Central memory CD4-positive, alpha-beta T cell (primary cell): ENCODE measurements around the gene MFGE8.

Experiments
- DNase-seq: peaks from one replicate; pipeline ENCODE4 v3.0.0; 2022

MFGE8 gene

DNA sequence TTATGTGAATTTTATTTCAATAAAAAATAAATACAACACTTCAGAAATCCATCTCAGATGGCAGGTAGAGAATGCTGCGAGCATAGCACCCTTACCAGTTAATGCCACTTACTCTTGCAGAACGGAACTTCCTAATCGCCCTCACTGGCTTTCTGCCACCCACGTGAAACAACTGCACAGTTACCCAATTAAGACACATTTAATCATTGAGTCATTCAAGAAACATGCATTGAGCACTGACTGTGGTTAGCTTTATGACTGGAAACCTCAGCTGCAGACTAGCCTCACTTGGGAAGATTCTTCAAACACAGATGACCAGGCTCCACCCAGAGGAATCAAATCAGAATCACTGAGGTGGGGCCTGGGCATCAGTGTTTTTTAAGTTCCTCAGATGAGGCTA lies 5.6 kb upstream of the MFGE8 start:
- no peak for DNase-seq

- no peak for DNase-seq
Observed at GRCh38 chr15:88917760-88918159, 4.6 kb upstream of the MFGE8 start.

GRCh38 chr15:88915354-88915753 lies 2.2 kb upstream of the MFGE8 start:
- no peak for DNase-seq

DNA sequence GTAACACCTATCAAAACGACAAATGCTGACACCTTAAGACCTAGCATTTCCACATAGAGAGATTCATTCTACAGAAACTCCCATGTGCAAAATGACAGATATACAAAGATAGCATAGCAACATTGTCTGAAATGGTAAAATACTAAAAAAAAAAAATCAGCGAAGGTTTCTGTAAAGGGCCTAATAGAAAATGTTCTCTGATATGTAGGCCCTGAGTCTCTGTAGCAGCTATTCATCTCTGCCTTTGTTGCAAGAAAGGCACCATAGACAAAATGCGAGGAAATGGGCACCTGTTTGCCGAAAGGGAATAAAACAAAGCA lies 631 bp upstream of the MFGE8 start:
- no peak for DNase-seq

GRCh38 chr15:88912500-88912921 lies 668 bp downstream of the MFGE8 start:
- DNase-seq: no peak

GRCh38 chr15:88911766-88912118 lies 1.4 kb downstream of the MFGE8 start:
- DNase-seq: no peak

DNA sequence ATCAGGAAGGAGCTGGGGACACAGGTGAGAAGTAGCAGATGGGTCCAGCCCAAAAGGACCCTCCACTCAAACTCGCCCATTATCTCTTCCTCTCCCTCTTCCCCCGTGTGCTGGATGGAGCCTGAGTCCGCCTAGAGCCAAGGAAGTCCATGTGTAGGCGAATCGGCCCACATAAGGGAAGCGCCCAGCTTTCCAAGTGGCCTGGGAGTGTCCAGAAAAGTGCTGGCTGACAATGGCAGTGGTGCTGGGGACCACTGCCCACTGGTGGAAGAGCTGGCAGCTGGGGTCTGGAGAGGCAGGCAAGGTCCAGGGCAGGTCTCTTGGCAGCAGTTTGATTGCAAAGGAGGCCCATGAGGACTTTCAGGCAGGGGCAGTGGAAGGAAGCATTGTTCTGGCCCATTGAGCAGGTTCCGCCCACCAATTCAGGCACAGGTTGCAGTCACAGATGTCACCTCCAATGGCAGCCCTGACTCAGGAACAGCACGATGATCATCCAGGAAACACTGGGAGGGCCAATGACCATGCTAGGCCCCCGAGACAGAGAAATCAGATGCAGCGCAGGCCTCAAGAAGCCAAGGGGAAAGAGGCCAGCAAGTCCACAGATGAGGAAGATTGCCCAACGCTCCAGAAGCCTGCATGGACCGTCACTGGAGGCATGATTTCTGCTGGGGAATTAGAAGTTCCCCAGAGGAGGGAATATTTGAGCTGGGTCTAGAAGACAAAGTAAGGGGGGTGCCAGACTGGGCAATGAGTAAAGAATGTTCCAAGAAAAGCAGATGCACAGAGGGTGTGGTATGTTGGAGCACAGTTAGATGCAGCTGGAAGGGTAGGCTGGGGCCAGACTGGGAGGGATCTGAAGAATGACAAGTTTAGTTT lies 3.0 kb downstream of the MFGE8 start:
- no peak for DNase-seq

- DNase-seq: no peak
Observed at GRCh38 chr15:88908697-88909621, 4.2 kb downstream of the MFGE8 start.

DNA sequence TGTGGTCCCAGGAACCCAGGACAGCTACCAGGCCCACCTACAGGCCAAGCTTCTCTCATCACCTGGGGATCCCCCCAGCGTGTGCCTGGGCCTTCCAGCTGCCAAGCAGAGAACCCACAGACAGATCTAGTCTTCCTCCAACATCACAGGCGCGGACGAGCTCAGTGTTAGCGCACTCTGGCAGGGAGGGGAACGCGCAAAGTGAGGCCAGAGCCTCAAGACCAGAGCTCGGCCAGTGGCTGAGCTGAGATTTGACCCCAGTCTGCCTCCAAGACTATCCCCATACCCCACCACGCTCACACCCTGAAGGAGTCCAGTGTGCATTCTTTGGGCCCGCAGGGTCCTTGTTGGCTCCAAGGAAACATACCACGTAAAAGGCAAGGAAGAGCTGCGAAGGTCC lies 5.1 kb downstream of the MFGE8 start:
- DNase-seq: no peak

DNA sequence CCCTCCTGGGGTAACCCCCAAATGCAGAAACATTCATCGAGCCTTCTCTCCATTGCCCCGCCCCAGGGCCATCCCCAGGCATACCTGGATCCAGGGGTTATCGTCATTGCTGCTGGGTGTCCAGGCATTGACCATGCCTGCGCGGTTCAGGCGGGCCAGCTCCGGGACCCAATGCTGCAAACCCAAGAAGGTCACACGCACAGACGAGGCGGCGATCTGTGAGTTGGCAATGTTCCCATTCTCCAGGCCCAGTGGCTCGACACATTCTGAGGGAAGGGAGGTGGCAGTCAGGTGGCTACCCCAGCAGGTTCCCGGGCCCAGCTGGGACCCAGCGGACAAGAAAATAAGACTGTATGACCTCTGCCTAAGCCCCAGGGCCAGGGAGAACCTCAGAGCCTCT lies 6.1 kb downstream of the MFGE8 start:
- DNase-seq: no peak

GRCh38 chr15:88906551-88906950 lies 6.6 kb downstream of the MFGE8 start:
- DNase-seq: no peak

DNA sequence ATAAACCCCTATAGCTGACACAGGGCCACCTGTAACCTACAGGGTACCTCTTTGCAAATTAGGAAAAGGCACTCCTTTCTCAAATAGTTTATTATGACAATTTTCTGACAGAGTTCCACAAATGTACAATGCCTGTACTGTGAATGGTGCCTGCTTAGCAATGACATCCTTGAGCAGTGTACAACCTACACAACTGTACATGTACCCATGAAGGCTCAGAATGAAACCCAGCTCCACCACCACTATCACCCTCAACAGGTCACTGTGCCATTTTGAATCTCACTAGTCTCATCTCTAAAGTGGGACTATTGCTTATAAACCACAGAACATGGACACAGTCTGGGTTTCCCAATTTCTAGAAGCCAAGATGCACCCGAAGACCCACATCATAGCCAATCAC lies 7.0 kb downstream of the MFGE8 start:
- DNase-seq: no peak

GRCh38 chr15:88905576-88905975 lies 7.6 kb downstream of the MFGE8 start:
- no peak for DNase-seq

DNA sequence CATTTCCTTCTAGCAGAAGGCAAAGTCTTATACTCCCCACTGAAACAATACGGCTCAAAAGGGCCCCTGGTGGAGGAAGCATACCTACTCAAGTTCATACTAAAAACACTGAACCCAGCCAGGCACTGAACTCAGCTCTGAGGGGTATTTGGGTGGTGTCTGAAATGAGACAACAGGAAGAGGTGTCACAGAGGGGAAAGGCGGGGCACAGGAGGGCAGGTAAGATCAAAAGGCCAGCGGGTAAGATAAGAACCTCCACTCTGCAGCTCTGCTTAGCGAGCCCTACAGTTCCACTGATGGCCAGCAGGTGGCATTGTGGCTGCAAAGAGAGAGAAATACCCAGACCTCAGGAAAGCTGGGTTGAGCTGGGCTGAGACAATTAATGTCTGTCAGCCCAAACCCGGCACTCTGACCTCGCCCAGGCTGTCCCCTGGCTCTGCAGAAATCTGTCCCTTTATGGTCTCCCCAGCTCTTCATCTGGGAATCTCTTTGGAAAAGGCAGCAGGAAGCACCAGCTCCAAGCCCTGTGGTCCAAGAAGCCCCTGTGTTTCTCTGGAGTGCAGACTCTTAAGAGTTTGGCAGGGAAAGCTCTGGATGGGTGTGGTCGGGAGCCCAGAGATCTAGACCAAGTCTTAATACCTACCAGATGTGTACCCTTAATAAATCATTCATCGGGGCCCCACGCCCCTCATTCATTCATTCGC lies 8.4 kb downstream of the MFGE8 start:
- peak; percentile 98 for DNase-seq

DNA sequence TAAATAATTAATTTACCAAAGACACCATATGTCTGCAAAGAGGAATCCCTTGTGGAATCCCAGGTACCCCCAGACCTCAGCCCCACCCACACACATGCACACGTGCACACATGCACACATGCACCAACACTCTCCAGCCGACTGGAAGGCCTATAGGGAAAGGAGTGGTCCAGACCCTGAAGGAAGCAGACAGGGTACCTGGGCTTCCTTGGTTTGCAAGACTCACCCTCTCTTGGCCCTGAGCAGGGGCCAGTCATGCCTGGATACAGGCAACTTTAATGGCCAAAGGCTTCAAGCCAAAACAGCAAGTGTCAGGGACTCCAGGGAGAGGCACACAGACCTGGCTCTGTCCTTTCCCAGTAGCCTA lies 8.9 kb downstream of the MFGE8 start:
- no peak for DNase-seq

GRCh38 chr15:88902846-88903245 lies 10.3 kb downstream of the MFGE8 start:
- DNase-seq: no peak

- no peak for DNase-seq
Observed at GRCh38 chr15:88902221-88902835, 10.9 kb downstream of the MFGE8 start.

- DNase-seq: no peak
Observed at GRCh38 chr15:88901508-88902220, 11.5 kb downstream of the MFGE8 start.

- DNase-seq: no peak
Observed at GRCh38 chr15:88900982-88901418, 12.2 kb downstream of the MFGE8 start.

GRCh38 chr15:88900309-88900981 lies 12.7 kb downstream of the MFGE8 start:
- no peak for DNase-seq

- no peak for DNase-seq
Observed at GRCh38 chr15:88899251-88899650, 13.9 kb downstream of the MFGE8 start.

DNA sequence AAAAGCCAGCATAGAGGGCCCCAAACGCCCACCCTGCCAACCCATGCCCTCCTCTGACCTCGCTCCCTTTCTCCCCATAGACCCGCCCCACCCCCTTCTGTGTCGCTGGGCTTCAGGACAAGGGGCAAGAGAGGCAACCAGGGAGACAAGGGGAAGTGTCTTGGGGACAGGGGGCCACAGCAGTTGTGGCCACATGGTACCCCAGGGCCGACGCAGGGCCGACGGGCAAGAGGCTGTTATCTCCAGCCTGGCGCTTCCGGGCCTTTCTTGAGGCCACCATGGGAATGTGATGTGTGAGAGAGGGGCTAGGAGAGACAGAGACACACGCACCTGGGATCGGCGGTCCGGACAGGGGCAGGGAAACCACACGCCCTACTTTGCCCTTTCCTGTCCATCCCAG lies 14.4 kb downstream of the MFGE8 start:
- DNase-seq: no peak
